ENCODE measurements around the gene ABCF1.

Gene ABCF1

DNA sequence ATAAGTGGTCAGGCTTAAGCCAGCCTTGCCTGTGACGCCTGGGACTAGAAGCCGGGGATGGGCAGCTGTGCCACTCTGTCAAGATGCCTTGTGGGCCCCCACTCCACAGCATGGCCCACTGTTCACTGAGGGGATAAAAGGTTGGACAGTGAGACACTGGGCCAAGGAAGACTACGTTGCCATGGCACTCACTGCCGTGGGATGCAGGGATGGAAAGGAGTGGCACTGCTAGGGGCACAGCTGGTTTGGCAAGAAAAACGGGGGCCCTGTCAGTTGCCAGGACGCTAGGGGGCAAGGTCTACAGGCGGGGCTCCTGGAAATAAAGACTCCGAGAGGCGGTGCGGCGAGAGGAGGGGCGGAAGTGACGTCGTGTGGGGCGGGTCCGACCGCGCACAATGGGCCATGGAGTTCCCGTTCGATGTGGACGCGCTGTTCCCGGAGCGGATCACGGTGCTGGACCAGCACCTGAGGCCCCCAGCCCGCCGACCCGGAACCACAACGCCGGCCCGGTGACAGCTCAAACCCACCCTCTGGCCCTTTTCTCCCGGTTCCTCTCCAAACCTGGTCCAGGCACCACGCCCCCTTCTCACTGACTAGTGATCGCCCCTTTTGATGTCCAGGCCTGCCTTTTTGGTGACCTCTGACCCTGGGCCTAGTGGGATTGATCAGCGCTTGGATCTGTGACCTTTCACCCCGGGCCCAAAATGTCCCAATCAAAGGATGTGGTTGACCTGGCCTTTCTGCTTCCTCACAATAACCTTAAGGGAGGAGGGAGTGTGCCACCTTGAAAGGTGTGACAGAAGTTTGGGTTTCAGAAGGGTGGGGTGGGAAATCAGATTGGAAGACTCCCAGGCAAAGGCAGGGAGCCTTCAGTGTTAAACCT is 55.5 kb downstream of the ABCF1 start, which contains the start of gene ATAT1:
Gene ATAT1 (plus strand): TSS at position 391 of the 883 bp plus-strand sequence.
- DNase-seq (ENCODE audit: low read depth), result no peak
- TF ChIP-seq, protein P1, sequence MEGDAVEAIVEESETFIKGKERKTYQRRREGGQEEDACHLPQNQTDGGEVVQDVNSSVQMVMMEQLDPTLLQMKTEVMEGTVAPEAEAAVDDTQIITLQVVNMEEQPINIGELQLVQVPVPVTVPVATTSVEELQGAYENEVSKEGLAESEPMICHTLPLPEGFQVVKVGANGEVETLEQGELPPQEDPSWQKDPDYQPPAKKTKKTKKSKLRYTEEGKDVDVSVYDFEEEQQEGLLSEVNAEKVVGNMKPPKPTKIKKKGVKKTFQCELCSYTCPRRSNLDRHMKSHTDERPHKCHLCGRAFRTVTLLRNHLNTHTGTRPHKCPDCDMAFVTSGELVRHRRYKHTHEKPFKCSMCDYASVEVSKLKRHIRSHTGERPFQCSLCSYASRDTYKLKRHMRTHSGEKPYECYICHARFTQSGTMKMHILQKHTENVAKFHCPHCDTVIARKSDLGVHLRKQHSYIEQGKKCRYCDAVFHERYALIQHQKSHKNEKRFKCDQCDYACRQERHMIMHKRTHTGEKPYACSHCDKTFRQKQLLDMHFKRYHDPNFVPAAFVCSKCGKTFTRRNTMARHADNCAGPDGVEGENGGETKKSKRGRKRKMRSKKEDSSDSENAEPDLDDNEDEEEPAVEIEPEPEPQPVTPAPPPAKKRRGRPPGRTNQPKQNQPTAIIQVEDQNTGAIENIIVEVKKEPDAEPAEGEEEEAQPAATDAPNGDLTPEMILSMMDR (IDR thresholded peaks at IDR 0.05; ENCODE audit: control insufficient read depth, extremely low read depth, insufficient read depth), result 0 out of 2 replicates have a peak, but pooled peaks have one; percentile 21
- peak within 1 kb of the TSS; percentile 83 for H3K4me3 ChIP-seq (ENCODE audit: low read depth, low read length)

DNA sequence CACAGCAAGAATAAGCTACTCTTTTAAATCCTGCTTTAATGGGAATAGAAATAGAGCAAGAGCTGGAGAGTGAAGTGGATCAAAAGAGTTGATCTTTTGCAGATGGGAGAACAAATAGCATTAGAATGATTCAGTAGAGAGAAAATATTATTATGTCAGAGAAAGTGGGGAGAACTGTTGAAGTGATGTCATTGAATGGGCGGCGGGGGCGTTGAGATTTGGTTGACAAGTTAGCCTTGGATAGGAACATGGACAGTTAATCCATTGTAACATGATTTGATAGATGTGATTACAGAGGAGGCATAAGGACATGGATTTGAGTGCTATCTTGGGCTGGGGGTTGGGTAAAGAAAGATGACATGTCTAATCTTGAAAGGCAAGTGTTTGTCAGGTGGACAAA is 64.6 kb downstream of the ABCF1 start:
- TF ChIP-seq, protein P1 (IDR thresholded peaks at IDR 0.05; ENCODE audit: control insufficient read depth, extremely low read depth, insufficient read depth), result no peak
- no peak overlapping the region for H3K4me3 ChIP-seq (ENCODE audit: low read depth, low read length)
- no peak for DNase-seq (ENCODE audit: low read depth)

DNA sequence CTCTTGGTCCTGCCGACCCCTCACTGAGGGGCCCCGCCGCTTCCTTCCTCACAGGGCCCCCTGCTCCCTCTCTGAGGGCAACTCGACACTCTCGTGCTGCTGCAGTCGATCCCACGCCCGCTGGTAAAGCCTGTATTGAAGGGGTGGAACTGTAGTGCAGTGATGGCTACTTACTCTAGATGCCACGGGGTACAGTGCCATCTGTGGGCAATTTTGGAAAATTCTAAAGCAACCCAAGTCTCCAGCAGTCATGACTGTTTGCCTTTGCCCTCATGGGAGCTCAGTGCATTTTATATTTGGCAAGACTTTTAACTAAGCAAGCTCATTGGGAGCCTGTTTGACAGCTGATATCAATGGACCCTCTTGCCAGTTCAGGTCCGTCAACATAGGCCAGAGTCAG is 69.2 kb downstream of the ABCF1 start:
- DNase-seq (ENCODE audit: low read depth), result no peak
- H3K4me3 ChIP-seq (ENCODE audit: low read depth, low read length), result no peak overlapping the region
- TF ChIP-seq, protein P1 (IDR thresholded peaks at IDR 0.05; ENCODE audit: control insufficient read depth, extremely low read depth, insufficient read depth), result no peak

DNA sequence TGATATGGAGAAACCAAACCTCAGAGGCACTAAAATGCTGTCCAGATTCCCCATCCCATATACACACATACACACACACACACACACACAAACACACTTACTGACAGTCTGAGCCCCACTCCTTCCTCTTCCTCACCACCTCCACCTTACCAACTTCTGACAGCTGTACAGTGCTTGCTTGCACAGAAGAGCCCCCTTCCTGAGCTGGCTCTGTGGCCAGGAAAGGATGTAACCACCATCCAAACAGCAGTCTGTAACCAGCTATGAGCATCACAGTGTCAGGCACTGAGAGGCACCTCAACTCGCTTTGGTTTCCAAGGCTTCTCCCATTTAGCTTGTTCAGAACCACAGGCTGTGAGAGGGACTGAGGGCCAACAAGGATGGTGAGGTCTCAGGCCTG is 69.8 kb downstream of the ABCF1 start:
- TF ChIP-seq, protein P1 (IDR thresholded peaks at IDR 0.05; ENCODE audit: control insufficient read depth, extremely low read depth, insufficient read depth), result no peak
- no peak overlapping the region for H3K4me3 ChIP-seq (ENCODE audit: low read depth, low read length)
- no peak for DNase-seq (ENCODE audit: low read depth)
